ENCODE data around the gene INTS11.

DNA sequence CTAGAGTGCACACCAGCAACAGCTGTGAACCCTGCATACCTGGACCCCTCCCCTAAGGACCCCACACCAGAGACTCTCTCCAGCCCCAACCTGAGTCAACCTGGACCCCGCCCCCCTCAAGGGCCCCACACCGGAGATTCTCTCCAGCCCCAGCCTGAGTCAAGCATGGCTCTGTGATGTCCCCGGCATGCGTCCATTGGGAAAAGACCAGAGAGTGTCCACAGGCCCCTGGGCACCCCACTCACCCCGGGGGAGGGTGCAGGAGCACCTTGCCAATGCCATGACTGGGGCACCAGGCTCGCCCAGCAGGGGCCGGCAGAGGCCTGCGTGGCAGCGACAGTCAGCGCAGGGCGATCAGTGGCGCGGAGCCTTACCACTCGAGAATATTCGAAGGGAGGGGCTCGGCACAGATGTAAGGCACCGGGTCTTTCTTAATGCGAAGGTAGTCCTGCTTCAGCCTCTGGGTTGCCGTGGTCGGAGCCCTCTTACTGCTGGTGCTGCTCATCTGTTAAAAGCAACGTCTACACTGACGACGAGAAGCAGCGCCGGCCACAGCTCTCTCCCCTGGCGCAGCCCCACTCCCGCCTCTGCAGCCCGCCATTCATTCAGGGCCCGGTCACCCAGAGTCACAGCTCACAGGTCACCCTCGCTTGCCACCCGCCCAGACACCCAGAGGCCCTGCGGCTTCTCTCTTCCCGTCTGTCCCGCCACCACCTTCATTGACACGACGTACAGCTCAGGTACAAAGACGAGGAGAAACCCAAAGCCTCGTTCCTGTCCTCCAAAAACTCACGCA is 56.8 kb downstream of the INTS11 start:
- TF ChIP-seq, protein P1, sequence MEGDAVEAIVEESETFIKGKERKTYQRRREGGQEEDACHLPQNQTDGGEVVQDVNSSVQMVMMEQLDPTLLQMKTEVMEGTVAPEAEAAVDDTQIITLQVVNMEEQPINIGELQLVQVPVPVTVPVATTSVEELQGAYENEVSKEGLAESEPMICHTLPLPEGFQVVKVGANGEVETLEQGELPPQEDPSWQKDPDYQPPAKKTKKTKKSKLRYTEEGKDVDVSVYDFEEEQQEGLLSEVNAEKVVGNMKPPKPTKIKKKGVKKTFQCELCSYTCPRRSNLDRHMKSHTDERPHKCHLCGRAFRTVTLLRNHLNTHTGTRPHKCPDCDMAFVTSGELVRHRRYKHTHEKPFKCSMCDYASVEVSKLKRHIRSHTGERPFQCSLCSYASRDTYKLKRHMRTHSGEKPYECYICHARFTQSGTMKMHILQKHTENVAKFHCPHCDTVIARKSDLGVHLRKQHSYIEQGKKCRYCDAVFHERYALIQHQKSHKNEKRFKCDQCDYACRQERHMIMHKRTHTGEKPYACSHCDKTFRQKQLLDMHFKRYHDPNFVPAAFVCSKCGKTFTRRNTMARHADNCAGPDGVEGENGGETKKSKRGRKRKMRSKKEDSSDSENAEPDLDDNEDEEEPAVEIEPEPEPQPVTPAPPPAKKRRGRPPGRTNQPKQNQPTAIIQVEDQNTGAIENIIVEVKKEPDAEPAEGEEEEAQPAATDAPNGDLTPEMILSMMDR (IDR thresholded peaks at IDR 0.05; ENCODE audit: borderline replicate concordance, extremely low read depth, low read length, poor library complexity, severe bottlenecking): peak; percentile 4
- no peak for TF ChIP-seq EZH2 (IDR thresholded peaks at IDR 0.05; ENCODE audit: borderline replicate concordance, low read depth, low read length, severe bottlenecking)
